ELR (cell line): ENCODE results near the gene HERC2.
"Not testable (repeated sequence)": the region's sequence is repeated elsewhere in the genome, so short reads cannot be mapped to it uniquely, and the experiment has no call there.

Experiments
- DNase-seq: peaks from one replicate; pipeline ENCODE4 v3.0.0-alpha.2; 2015; ENCODE audit warnings: low read depth

HERC2 gene

DNA sequence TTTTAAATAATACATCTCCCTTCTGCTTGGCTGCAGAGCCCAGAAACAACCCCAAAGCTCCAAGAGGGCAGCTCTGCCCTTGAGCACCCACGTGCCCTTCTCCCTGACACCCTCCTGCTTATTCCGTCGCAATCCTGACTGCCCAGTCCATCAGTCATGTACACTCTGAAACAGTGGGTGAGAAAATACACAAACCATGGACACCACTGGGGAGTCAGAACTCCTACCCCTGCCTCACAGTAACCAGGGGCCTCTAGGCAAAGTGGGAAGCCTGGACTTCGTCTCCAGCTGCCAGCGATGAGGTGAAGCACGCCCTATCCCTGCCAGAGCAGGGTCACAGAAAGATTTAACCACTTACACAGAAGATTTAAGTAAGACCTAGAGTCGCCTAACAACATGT, 40.1 kb downstream of the HERC2 start:
- DNase-seq = no peak

DNA sequence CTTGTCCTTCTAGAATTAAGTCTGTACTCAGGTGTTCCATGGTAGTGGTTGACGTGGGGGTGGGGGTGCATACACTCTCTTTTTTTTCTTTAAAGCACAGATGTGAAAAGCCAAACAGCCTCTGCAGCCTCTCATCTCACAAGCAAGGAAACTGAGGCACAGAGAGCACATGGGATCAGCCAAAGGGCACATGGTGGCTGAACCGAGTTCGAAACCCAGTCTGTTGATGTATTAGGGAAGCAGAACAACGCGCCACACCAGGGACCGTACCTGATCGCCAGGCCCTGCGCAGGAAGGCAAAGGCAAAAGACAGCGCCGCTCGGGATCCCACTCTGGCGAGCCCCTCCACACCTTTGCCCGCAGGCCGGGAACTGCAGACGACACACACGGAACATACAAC, 47.3 kb downstream of the HERC2 start:
- no peak for DNase-seq

DNA sequence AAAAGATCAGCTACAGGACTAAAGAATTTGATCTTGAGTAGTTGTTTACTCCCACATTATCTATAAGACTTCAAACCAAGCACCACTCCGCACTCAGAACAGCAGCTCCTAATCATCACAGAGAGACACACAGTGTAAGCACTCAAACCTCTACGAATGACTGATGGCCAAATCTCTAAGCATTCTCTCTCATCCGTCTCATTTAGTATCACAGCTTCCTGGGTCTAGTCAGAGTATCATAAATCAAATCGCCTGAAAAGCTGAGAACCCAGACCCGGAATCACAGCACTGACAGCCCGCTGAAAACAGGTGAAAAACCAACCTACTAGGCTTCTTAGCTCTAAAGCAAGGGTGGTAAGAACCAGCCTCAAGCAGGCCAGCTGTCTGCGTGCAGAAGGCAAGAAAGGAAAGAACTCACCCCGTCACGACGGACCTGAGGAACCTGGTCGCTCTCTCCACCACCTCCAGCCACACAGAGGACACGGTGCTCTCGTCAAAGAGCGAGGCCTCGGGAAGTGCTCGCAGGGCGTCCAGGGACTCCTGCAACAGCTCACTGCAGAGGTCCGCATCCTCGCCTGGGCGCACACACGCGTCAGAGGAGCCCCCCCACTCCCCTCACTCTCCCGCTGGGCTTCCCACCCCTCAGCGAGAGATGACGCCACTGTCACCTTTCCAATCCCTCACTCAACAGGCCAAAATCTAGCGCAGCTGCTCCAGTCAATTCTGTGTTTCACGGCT, 47.9 kb downstream of the HERC2 start:
- DNase-seq = no peak

DNA sequence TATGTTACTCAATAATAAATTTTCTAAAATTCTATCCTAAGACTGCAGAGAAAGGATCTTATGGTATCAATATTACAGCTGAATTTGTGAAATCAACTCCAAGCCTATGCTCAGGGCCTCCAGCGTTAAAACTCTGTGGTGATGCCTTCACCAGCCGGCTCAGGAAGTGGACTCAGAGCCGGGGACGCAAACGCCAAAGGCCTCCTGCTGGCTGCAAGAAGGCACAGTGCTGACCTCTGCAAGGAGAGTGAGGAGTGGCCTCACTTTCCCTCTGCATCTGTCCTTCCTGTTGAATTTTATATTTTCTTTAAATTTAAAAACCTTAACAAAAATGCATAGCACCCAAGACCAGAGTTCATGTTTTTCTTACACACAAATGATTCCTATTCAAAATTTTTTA, 48.5 kb downstream of the HERC2 start:
- DNase-seq = no peak

DNA sequence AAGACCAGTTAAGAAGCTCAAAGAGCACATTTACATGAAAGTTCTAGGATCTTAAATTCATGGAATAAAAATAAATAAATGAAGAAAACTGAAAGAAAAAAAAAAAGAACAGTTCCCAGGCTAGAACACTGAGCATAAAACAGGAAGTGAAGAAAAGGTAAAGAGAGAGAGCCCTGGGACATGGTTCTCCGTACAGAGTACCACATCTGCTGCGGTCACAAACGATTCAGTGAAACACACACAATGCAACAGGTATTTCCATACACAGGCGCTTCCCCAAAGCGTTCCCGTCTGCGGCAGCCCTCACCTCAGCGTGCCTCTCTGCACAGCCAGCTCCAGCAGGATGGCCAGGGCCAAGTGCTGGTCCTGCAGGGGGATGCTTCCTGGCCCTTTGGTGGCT, 49.4 kb downstream of the HERC2 start:
- no peak for DNase-seq

DNA sequence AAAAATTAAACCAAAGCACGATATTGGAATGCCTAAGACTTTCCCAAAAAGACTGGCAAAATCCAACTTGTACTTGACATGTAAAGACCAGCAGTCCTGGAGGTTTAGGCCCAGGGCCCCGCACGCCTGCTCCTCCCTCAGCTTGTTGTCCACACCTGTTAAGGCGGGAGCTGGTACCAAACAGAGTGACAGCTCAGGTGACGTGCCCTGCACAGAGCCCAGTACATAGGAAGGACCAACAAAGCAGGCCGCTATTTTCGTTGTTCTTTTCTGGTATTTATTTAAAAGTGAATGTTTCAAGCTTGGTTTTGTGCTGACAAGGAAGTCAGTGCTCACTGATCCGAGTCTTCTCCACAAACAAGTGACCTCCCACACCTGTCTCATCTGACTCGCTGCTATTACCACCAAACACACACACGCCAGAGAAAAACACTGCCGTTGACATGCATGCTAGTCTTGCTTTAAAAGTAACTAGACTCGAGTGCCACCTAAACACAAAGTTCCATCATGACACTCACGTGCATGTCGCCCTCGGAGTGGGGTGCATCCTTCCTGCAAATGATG, 50.2 kb downstream of the HERC2 start:
- DNase-seq = no peak

DNA sequence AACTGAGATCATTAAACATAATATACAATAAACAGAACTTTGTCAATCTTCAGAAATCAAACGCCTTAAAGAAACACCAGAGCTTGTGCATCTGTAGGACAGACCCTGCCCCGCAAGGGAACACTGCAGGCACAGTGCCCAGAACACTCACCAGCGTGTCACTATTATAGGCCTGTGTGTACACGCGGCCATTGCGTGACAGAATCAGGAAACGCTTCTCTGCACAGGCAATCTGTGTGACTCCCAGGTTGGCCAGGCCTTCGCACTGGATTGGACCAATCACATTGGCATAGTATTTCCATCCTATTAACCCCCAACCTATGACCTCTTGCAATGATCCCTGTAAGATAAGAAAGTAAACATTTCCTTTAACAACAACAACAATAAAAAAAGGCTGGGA, 52.9 kb downstream of the HERC2 start:
- no peak for DNase-seq

DNA sequence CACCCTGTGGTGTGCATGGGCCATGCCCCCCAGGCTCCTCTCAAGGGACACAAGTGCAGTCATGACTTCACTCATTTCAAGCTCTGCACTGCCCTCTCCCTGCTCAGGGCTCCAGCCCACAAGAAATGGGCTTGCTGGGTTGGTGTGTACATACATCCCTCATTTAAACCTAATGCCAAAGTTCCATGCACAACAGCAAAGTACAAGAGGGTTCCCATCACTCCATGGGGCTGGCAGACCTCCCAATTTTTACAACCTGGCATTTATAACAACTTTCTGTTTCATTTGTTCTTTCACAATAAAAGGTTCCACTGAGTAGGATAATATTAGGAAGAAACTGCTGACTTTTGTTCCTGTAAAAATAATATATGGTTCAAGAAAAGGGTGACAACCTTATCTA, 54.3 kb downstream of the HERC2 start:
- no peak for DNase-seq

DNA sequence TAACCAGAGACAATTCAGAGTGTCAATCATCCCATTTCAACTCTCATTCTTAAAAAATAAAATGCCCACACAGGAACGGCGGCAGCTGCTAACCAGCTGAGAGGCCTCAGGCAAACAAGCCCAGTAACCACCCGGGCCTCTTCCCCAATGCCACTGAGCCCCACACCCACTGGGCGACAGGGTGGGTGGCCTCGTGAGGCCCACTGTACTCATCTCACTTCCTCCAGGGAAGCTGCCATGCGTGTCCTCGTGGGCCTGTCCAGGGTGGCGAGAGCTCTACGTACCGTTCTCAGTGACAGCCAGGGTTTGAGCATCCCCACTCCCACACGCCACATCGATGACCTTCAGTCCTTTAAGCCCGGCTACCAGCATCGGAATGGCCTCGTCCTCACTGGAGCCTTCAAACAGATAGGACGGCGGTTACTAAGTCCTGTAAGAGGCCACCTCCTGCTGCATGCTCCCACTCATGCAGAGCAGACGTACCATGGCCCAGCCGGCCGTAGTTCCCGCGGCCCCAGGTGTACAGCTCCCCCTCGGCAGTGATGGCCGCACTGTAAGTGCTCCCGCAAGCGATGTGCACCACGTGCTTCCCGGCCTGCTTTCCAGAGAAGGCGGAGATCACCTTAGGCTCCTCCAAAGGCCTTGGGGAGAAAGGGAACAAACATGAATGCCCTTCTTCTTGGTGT, 56.5 kb downstream of the HERC2 start:
- no peak for DNase-seq

DNA sequence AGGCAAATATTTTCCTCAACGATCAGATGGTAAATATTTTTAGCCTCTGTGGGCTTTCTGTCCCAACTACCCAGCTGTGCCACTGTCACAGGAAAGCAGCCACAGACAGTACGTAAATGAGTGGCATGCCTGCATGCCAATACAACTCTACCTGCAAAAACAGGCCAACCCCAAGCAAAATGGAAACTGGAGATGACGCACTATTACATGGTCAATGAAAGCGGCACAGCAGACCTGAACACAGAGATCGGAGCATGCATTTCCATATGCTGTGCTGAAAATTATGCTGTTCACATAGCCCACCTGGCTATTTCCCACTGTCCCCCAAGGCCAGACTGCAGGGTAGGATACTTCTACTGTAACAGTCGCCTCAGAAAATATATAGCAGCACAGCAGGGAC, 57.8 kb downstream of the HERC2 start:
- DNase-seq = no peak

DNA sequence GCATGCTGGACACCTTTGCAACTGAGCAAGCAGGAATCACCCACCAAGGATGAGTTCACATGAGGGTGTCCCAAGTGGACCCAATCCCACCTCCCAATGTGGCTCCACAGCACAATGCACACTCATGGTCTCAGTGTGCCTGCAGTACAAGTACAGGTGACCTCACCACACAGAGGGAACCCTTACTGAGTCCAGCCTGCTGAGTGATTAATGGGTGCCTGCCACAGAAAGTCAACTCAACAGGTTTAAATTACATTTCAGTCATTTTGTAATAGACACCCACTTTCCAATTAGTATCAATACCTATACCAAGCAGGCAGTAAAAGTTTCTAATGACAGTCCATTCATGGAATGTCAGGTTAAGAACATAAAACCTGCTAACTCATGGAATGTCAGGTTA, 59.5 kb downstream of the HERC2 start:
- DNase-seq = no peak

DNA sequence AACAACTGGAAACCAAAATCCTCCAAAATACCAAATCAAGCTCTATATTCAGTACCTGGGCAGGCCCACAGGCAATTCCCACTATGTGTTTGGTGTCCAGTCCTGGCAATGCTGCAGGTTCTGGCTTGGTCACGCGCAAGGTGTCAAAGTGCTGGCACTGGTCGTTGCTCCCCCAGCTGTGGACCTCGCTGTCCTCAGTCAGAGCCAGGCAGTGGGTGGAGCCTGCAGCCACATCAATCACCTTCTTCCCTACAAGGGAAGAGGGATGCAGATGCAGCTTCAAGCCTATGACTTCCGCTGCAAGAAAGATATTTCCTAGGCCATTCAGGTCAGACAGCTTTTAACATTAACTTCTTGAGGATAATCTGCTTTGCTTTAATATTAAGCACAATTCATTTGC, 61.3 kb downstream of the HERC2 start:
- no peak for DNase-seq

DNA sequence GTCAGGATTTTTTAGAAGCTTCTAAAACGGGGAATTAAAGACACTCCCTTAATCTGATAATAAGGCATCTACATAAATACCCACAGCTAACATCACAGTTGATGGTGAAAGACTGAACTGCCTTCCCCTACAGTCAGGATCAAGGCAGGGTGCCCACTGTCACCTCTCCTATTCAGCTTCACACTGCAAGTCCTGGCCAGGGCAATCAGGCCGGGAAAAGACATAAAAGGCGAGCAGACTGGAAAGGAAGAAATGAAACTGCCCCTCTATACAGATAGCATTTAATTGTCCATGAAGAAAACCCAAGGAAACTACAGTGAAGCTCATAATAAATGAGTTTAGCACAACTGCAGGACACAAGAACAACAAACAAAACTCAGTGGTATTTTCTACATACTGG, 61.7 kb downstream of the HERC2 start:
- no peak for DNase-seq

DNA sequence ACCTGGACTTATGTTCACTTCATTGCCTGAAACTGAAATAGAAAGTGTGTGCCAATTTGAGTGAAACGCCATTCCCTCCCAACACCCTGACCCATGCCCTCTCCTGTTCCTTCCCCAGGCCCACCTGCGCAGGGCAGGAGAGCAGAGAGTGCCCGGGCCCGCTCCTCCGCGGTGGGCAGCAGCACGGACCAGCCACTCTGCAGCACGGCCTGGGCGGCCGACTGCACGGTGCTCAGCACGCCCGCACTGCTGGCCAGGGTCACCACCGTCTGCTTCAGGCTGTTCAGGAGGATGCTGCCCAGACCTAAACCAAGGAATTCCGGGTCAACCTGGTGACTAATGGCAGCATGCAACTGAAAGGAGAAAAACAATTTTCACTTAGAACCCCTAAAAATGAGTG, 66.0 kb downstream of the HERC2 start:
- DNase-seq = no peak

DNA sequence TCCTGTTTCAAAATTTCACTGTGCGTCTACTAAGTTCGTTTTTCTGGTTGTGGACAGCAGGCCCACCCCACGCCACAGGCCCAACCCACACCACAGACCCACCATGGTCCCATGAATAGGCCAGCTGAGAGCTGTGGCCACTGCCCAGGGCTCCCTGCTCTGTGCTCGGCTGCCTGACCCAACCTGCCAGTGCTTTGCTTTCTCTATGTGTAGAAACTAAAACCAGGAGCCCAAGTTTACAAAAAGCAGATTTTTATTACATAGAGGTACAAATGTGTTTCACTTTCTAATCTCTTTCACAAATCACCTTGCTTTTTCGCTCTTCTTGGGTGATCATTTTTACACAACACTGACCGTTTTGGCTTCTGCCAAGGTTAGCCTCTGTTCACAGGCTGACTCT, 69.1 kb downstream of the HERC2 start:
- no peak for DNase-seq

DNA sequence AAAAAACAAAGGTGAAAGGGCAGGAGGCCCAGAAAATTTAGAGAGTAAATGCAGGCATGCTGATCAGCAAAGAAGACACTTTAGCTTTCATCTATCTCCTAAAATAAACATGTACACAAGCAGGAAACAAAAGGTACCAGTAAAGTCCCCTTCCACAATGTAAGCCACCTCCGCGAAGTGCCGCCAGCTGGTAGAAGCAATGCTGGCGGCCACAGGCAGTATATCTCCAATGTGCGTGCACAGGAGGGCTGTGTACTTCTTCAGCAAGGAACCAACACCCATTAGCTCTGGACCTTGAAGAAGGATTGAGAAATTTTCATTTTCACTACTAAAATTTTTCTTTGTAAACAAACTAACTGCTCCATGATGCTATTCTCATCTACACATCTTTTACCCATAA, 75.4 kb downstream of the HERC2 start:
- DNase-seq = no peak

DNA sequence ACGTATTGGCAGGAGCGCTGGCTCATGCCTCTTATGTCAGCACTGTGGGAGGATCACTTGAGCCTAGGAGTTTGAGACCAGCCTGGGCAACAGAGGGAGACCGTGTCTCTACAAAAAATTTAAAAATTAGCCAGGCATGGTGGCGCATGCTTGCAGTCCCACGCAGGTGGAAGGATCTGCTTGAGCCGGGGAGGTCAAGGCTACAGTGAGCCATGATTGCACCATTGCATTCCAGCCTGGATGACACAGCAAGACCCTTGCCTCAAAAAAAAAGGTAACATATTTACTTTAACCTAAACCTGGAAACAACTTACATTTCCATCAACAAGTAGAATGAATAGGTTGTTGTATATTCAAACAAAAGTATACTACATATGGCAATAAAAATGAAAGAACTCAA, 78.1 kb downstream of the HERC2 start:
- no peak for DNase-seq

DNA sequence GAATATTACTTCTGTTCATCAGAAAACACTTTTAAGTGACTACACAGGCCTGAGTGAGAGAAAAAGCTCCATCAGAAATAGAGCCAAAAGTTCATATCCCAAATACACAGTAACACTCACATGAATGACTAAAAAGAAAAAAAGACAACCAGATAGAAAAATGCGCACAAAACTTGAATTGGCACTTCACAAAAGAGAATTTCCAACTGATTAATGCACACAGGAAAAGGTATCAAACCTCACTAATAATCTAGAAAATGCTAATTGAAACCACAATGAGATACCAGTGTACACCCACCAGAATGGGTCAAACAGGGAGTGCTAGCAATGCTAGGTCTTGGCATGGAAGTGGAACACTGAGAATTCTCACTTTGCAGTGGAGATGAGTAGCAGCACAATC, 78.6 kb downstream of the HERC2 start:
- DNase-seq = no peak

DNA sequence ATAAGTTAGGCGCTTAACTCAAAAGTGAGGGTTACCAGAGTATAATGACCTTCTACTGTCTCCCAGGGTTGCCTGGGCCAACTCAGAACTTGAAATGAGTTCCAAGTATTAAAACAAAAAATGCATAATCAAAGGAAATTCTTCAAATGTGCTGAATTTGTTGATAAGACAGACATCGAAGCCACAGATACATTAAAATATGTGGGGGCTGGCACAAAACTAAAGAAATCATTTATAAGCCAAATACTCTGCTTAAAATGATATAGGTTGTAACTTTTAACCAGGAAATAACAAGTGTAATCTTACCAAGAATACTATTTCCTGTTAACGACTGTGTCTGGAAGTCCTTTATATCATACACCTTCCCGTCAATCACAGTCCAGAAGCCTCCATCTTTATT, 83.7 kb downstream of the HERC2 start:
- DNase-seq = not testable (repeated sequence)

DNA sequence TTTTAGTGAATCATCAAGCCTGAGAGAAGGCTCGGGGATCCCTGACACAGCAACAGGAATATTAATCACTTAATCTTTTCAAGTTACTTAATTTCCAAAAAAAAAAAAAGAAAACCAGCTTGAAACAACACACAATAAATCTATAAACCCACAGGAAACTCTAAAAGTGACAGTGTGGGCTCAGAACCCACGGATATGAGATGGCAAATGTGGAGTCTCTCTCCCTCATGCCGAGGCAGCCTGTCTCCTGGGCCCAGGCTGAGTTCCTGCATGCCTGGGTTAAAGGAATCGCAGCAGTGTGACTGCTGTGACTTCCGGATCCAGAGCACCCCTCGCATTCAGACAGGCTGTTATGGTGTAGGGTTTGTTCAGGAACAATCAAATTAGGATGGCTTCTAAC, 90.2 kb downstream of the HERC2 start:
- DNase-seq = not testable (repeated sequence)

DNA sequence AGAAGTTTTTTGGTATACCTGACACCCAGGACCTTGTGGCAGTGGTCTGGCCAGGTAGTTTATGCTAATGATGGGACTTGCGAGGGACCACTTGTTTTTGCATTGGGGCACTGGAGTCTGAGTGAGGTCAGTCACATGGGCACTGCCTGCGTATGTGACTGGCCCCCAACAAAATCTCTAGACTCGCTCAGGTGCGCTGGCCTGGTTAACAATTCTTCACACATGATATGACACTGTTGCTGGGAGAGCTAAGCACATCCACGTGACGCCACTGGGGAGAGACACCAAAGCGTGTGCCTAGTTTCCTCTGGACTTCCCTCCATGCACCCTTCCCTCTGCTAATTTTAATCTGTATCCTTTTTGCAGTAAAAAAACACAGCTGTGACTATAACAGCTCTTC, 90.6 kb downstream of the HERC2 start:
- DNase-seq = not testable (repeated sequence)

DNA sequence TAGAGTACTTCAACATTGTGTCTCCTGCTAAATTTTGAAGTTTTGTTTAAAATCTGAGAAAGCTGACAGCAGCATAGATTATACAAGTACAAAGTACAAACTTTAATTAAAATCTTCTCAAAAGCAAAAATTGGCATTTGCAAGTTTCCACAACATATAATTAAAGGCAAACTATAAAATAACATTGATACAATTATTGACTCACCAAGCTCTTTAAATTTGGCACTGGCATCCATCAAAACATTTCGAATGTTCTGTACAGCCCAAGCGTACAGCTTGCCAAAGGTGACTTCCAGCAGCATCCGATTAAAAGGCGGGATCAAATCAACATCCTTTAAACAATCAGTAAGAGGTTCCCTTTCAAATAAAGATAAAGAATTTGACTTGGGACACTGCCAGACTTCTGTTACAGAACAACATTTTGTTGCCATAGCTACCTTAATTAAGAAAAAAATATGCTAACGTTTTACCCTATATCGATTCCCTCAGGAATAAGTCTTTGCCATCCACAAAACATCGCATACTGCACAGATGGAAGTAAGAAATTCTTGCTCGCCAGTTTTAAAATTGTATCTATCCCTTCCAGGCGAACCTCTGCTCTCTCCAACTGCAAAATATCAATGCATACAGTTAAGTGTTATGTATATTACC, 92.9 kb downstream of the HERC2 start:
- not testable (repeated sequence) for DNase-seq

DNA sequence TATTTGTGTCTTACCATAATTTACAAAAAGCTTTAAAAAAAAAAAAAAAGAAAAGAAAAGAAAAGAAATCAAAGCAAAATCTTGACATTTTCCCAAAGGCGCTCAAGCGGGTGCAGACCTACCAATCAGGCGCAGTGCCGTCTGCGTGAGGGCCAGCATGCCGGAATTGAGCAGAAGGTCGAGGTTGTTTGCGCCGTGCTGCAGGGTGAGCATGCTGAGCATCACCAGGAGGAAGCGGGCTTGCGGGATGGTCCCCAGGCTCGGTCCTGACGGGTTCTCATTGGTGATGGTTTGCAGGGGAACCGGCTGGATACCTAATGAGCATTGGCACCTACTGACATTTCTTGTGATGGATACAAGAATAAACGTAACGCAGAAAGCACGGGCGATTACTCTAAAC, 93.9 kb downstream of the HERC2 start:
- DNase-seq = no peak
